OCI-LY1 (cell line): ENCODE measurements around the gene CLDND1.

ENCODE experiments used
- H2AFZ ChIP-seq: fragments of 200-600 bp; sonication (generic), shearing (Covaris generic); 2 replicates; pipeline ENCODE4 v1.6.0; 2014; ENCODE audit warnings: antibody characterized with exemption, mild to moderate bottlenecking, low read length
- H3F3A ChIP-seq: fragments of 200-600 bp; sonication (generic), shearing (Covaris generic); 2 replicates; pipeline ENCODE4 v1.6.0; 2014; ENCODE audit warnings: mild to moderate bottlenecking, antibody characterized with exemption, low read length, moderate library complexity; ENCODE audit not compliant: insufficient read depth
- H3K27ac ChIP-seq: fragments of 200-600 bp; sonication (generic); 2 replicates; pipeline ENCODE4 v1.5.1; 2014; ENCODE audit warnings: low read length, mixed run types, mild to moderate bottlenecking, low read depth; ENCODE audit not compliant: poor library complexity, severe bottlenecking
- H3K27me3 ChIP-seq: fragments of 200-600 bp; sonication (generic); 2 replicates; pipeline ENCODE4 v1.6.0; 2014; ENCODE audit warnings: antibody characterized with exemption, mild to moderate bottlenecking, low read length, moderate library complexity; ENCODE audit not compliant: insufficient read depth
- H3K36me3 ChIP-seq: fragments of 200-600 bp; sonication (generic); 2 replicates; pipeline ENCODE4 v1.6.1; 2014; ENCODE audit warnings: mild to moderate bottlenecking, antibody characterized with exemption, low read length, moderate library complexity, mixed read lengths; ENCODE audit not compliant: insufficient read depth
- H3K4me1 ChIP-seq: fragments of 200-600 bp; sonication (generic); 2 replicates; pipeline ENCODE4 v1.5.1; 2014; ENCODE audit warnings: mild to moderate bottlenecking, low read length, moderate library complexity; ENCODE audit not compliant: insufficient read depth, severe bottlenecking
- H3K4me2 ChIP-seq: fragments of 200-600 bp; sonication (generic), shearing (Covaris generic); 2 replicates; pipeline ENCODE4 v1.6.1; 2014; ENCODE audit warnings: low read length
- H3K4me3 ChIP-seq: fragments of 200-600 bp; sonication (generic); 2 replicates; pipeline ENCODE4 v1.5.1; 2014; ENCODE audit warnings: low read length, low read depth, mild to moderate bottlenecking, mixed read lengths; ENCODE audit not compliant: poor library complexity, severe bottlenecking
- H3K79me2 ChIP-seq: fragments of 200-600 bp; shearing (Covaris generic); 2 replicates; pipeline ENCODE4 v1.6.1; 2016; ENCODE audit warnings: mixed run types, low read length, mixed read lengths; ENCODE audit not compliant: insufficient read depth
- H3K9ac ChIP-seq: fragments of 200-600 bp; sonication (generic), shearing (Covaris generic); 2 replicates; pipeline ENCODE4 v1.6.1; 2014; ENCODE audit warnings: mild to moderate bottlenecking, low read length, mixed read lengths
- H3K9me2 ChIP-seq: fragments of 200-600 bp; sonication (generic), shearing (Covaris generic); 2 replicates; pipeline ENCODE4 v1.6.1; 2014; ENCODE audit warnings: low read depth, mild to moderate bottlenecking, low read length, mixed read lengths
- H3K9me3 ChIP-seq: fragments of 200-600 bp; shearing (Covaris generic); 2 replicates; pipeline ENCODE4 v1.6.1; 2014; ENCODE audit warnings: low read length, mixed read lengths
- H4K20me1 ChIP-seq: fragments of 200-600 bp; sonication (generic), shearing (Covaris generic); 2 replicates; pipeline ENCODE4 v1.6.0; 2016; ENCODE audit warnings: mild to moderate bottlenecking, low read length; ENCODE audit not compliant: insufficient read depth
- CTCF ChIP-seq: fragments of 200-600 bp; sonication (generic), shearing (Covaris generic); IDR thresholded peaks from 2 replicates; pipeline ENCODE4 v1.5.1; 2017; ENCODE audit warnings: mild to moderate bottlenecking, antibody characterized with exemption, low read length, moderate library complexity, mixed read lengths
- EZH2 ChIP-seq: fragments of 200-600 bp; sonication (generic), shearing (Covaris generic); IDR thresholded peaks from 2 replicates; pipeline ENCODE4 v1.8.0; 2017; ENCODE audit warnings: borderline replicate concordance, mixed run types, mild to moderate bottlenecking, antibody characterized with exemption, low read length, moderate library complexity, mixed read lengths

The CLDND1 gene

GRCh38 chr3:98508582-98508981, 14.1 kb downstream of the CLDND1 start:
- no peak for TF ChIP-seq CTCF
- H3K4me1 ChIP-seq: no peaks in the 10 kb centered on the region
- H3K9me2 ChIP-seq: no peaks in the 10 kb centered on the region
- no peaks in the 10 kb centered on the region for H3K79me2 ChIP-seq
- no peaks in the 10 kb centered on the region for H4K20me1 ChIP-seq
- H3K4me3 ChIP-seq: no peak overlapping the region
- H3K27ac ChIP-seq: no peak overlapping the region
- no peak overlapping the region for H3K4me2 ChIP-seq
- no peak overlapping the region for H3K9ac ChIP-seq
- H3K36me3 ChIP-seq: no peaks in the 10 kb centered on the region
- H3K9me3 ChIP-seq: no peaks in the 10 kb centered on the region
- H3K27me3 ChIP-seq: no peaks in the 10 kb centered on the region
- H3F3A ChIP-seq: no peaks in the 10 kb centered on the region
- H2AFZ ChIP-seq: no peak overlapping the region

- H3K9me2 ChIP-seq: no peaks in the 10 kb centered on the region
- no peaks in the 10 kb centered on the region for H3K36me3 ChIP-seq
- H3K79me2 ChIP-seq: no peaks in the 10 kb centered on the region
- no peaks in the 10 kb centered on the region for H3K4me1 ChIP-seq
- H3K9ac ChIP-seq: no peak overlapping the region
- H3F3A ChIP-seq: no peaks in the 10 kb centered on the region
- no peak overlapping the region for H2AFZ ChIP-seq
- H3K4me3 ChIP-seq: no peak overlapping the region
- no peak overlapping the region for H3K4me2 ChIP-seq
- TF ChIP-seq CTCF: no peak
- TF ChIP-seq EZH2: no peak
- H3K9me3 ChIP-seq: no peaks in the 10 kb centered on the region
- no peak overlapping the region for H3K27ac ChIP-seq
- no peaks in the 10 kb centered on the region for H3K27me3 ChIP-seq
- H4K20me1 ChIP-seq: no peaks in the 10 kb centered on the region
Measured at GRCh38 chr3:98504539-98504938, 18.2 kb downstream of the CLDND1 start.

GRCh38 chr3:98501863-98502576, 20.7 kb downstream of the CLDND1 start:
- H3K9me2 ChIP-seq: no peaks in the 10 kb centered on the region
- no peaks in the 10 kb centered on the region for H3K9me3 ChIP-seq
- no peaks in the 10 kb centered on the region for H3K27me3 ChIP-seq
- no peaks in the 10 kb centered on the region for H3K36me3 ChIP-seq
- H4K20me1 ChIP-seq: no peaks in the 10 kb centered on the region
- no peak overlapping the region for H3K9ac ChIP-seq
- TF ChIP-seq EZH2 (no peak), CTCF (no peak)
- no peak overlapping the region for H3K4me2 ChIP-seq
- H3K4me3 ChIP-seq: no peak overlapping the region
- no peaks in the 10 kb centered on the region for H3K4me1 ChIP-seq
- no peaks in the 10 kb centered on the region for H3K79me2 ChIP-seq
- H2AFZ ChIP-seq: no peak overlapping the region
- H3F3A ChIP-seq: no peaks in the 10 kb centered on the region
- H3K27ac ChIP-seq: no peak overlapping the region
